GM19193 (cell line): ENCODE measurements around the gene UXT.
A peak's percentile ranks its signal among the peaks of the same experiment; 100 is the strongest.

Source experiments
- POLR2A ChIP-seq: IDR thresholded peaks from 4 replicates; pipeline ENCODE4 v1.6.1; 2011; ENCODE audit not compliant: insufficient read depth, insufficient read length; ENCODE audit errors: extremely low read depth

The UXT gene, protein sequence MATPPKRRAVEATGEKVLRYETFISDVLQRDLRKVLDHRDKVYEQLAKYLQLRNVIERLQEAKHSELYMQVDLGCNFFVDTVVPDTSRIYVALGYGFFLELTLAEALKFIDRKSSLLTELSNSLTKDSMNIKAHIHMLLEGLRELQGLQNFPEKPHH

DNA sequence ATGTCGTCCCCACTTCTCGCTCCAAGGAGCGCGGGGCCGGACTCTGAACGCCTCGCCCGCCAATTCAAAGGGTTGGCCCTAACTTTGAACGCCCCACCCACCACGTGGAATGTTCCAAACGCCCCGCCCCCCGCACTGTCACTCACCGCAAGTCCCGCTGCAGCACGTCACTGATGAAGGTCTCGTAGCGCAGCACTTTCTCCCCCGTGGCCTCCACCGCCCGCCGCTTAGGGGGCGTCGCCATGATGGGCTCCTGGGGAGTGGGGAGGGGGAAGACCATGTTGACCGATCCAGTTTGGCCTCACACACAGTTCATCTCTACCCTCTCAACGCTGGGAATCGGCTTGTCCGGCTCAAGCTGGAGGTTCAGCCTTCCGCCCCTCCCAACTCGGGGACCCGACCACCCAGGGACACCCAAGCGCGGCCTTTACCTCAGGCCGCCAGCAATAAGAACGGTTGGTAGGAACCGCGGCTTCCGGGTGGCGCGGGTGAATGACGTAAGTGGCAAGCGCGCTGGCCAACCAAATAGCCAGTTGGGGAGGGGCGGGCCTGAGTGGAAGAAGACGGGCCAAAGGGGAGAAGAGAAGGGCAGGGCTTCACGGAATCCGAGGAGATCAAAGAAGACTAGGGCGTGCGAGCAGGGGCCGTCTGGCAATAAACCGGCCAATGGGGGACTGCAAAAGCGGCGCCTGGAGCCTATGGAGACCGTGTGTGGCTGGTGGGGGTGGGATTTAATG is at the start of gene UXT:
Gene UXT (minus strand): TSS at position 497 of the 737 bp plus-strand sequence. CDS start 253 bp downstream, at position 244.
- TF ChIP-seq POLR2A = peak; percentile 81

DNA sequence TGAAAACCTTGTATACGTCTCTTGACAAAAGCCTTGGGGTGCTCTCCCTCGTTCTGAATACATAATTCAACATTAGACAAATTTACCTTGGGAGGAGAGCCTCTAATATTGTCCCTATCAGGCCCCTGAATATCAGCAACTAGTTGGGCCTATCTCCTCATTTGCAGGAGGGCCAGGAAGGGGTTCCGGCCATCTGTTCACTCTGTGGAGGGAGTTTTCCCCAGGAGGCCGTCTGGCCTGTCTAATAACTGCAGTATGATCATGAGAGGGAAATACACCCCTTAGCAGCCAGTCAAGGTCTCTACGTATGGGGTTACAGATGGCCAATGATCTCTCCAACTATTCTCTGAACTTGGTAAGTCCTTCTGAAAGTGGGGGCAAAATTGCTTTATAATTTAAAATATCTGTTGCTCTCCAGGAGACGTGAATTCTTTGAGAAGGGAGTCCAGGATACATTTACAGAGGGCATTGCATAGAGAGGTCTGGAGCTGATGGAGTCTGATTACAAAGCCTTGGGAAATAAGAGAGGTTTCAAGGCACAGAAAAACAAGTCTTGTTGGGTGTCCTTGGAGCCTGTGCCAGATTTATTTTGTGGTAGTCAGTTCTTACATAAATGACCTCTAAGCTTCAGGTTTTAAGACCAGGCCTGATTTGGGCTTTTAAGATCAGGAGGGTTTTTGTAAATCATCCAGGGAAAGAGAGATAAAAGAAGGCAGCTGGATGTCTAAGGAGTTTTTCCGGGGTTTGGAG is 48.2 kb upstream of the UXT start:
- no peak for TF ChIP-seq POLR2A

DNA sequence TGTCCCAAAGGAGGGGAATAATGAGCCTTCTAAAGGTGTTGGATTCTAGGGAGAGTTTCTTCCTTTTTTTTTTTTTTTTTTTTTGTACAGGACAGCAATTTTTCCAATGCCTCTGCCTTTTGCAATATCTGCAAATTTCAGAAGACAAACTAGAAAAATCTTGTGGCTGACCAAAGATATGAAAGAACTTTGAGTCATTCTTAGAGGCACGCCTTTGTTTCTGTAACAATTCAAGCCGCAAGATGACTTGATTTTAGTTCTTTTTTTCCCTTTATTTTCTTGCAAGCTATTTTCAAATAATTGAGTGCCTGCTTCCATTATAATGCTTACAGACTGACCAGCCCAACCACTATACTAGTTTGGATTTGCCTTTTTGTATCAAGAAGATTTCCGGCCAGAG is 47.6 kb upstream of the UXT start:
- TF ChIP-seq POLR2A = no peak

DNA sequence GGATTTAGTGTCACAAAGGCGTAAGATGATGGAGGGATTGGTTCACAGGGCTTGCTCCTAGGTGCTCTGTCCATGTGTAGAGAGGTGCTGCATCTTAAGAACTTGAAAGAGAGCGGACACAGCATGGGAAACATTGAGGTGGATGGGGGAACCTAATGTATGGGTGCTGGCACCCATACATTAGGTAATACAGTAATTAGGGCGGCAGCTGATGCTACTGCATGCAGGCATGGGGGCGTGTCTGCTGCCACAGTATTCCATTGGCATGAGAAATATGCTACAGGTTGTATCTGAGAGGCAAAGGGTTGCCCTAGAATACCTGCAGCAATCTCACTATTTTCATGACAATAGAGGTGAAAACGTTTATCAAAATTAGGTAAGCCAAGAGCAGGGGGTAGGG is 45.8 kb upstream of the UXT start:
- no peak for TF ChIP-seq POLR2A

DNA sequence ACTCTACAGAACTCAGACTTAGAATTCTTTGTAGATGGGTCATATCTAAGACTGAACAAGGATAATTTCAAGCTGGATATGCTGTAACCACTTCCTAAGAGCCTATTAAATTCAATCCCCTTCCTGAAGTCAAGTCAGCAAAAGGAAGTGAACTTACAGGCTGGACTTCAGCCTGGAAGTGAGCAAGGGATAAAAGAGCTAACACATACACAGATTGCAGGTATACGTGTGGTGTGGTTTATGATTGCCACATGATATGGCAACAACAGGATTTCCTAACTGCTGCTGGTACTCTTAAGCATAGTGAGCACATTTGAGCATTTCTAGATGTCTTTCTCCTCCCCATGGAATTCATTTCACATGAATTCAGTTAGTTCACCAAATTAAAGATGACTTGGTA is 38.2 kb upstream of the UXT start:
- no peak for TF ChIP-seq POLR2A

DNA sequence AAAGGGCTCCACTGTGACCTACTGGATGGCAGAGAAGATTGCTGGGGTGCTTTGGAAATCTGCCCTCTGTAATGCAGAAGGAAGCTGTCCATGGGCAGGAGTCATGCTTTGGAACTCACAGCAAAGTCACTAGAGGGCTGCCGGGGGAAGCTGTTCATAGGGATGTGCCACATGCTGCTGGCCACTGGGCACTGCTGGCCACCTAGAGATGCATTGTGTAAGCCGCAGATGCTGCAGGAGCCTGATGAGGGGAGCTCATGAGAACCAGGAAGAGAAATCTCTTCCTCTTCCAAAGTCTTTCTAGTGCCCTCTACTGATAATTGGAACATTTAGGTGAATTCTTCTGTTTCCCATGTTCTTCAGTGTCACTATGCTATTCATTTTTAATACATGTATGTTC is 31.2 kb upstream of the UXT start:
- TF ChIP-seq POLR2A = no peak

DNA sequence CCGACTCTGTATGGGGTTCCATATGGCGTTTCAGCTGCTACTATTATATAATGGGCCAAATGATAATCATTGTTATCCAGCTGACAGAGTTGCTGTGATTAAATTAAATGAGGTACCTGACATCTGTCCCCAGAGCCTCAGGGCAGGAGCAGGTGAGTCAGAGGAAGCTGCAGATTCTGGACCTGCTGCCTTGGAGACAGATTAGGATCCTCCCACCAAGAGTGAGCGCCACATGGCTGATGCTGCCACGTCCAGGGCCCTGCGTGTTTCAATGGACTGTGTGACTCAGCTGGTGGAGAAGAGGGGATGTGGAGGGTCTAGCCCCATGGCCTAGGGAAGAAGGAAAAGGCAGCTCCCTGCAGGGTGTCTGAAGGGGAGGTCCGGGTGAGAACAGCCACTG is 28.3 kb upstream of the UXT start:
- TF ChIP-seq POLR2A = no peak

DNA sequence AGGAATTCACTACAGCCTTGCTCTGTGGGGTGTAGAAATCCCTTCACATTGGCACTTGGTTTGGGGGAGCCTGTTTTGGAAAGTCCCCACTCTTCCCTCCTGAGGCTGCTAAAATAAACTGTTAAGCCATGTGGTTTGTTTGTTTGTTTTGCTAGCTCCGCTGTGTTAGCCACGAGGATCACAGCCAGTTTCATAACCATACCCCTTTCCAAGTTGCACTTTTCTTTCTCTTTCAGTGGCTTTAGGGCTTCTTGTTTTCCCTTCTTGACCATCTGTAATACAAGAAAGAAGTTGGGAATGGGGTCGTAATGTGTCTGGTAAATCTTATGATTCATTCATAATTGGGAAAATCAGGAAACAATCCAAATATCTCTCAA is 24.8 kb upstream of the UXT start:
- no peak for TF ChIP-seq POLR2A

DNA sequence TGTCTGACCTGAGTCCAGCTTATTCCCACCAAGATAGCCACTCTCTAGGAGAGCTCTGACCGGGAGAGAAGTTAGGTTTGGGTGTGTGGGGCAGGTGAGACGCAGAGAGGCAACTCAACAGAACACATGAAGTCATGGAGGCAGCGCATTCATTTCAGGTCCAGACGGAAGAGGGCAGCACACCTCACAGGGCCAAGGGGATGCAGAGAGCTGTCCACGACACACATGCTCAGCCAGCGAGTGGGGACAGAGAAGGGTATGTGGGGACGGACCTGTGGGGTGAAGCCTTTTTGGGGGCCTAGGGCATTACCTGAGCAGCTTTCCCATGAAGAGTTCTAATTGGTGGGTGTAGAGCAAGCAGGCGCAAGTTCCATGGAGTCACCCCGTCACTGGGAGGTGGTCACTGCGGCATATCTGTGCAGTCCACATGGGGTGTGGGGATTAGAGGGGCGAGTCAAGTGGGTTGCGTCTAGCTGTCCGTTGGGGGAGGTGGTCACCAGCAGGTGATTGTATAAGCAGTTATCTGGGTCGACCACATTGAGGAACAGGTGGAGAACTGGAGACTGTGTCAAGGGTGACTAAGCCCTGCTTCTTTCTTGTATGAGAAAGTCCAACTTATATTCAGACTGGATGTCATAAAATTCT is 24.3 kb upstream of the UXT start:
- no peak for TF ChIP-seq POLR2A

DNA sequence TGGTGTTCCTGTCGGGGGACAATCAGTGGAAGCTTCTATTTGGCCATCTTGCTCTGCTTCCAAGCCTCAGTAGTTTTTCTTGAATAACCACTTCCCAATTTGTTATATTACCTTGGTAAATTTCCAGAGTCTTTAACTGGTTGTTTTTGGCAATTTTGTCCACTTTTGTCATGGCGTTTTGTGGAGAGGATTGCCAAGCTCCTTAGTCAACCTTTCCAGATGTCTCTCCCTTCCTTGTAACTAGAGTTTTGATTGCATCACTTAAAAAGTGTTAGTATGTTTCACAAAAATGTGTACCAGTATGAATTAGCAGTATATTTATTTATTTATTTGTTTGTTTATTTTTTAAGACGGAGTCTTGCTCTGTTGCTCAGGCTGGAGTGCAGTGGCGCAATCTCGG is 15.8 kb upstream of the UXT start:
- no peak for TF ChIP-seq POLR2A

DNA sequence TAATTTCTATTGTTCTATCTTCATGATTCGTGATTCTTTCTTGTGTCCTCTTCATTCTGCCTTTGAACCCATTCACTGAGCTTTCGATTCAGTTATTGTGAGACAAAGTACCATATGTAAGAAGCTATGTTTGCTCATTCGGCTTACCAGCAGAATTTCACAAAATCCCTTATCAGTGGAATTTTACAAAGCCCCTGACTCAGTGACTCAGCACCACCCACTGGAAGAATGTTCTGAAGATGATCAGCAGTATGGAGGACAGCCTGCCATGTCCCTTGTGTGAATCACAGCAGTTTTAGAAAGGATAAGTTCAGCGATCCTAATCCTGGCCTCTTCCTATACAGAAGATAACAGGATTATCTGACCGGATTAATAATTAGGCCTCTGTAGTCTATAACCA is 5.8 kb upstream of the UXT start:
- TF ChIP-seq POLR2A = no peak

DNA sequence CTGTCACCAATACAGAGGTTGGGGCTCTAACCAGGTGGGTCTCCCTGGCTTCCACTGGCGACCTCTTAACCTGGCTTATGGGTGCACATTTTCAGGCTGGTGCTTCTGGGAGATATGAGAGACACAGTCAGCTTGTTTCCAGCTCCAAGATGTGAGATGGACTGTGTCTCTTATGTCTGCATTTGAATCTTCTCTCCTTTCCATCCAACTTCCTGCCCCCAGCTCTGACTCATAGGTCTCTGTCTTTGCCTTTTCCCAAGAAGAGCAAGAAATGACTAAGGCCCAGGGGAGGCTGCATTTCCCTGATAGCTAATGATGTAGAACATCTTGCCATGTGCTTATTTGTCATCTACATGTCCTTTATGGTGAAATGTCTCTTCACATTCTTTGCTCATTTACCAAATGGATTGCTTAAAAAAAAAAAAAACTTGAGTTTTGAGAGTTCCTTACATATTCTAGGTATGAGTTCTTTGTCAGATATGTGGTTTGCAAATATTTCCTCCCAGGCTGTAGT is 3.2 kb upstream of the UXT start:
- no peak for TF ChIP-seq POLR2A

DNA sequence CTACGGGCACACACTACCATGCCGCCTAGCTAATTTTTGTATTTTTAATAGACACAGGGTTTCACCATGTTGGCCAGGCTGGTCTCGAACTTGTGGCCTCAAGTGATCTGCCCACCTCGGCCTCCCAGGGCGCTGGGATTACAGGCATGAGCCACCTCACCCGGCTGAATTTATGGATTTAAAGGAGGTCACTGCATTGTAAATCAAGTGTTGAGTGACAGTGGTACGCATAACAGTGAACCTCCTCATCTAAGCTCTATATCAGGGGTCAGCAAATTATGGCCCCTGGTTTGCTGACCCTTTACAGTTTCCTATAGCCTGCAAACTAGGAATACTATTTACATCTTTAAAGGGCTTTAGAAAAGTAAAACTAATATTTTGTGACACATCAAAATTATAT is 2.6 kb upstream of the UXT start:
- TF ChIP-seq POLR2A = no peak

DNA sequence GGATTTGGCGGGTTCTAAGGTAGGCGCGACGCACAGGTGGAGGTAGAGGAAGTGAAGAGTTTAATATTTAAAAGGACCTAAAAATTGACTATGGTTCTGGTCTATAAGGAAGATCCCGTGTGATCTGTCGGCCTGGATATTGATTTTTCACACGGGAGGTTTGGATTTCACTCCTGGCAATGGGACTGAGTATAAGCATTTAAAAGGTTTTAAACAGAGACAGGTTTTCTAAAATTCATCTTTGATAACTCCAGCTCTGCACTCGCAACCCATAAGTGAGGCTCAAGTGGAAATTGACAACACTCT is 394 bp upstream of the UXT start:
- TF ChIP-seq POLR2A = no peak

DNA sequence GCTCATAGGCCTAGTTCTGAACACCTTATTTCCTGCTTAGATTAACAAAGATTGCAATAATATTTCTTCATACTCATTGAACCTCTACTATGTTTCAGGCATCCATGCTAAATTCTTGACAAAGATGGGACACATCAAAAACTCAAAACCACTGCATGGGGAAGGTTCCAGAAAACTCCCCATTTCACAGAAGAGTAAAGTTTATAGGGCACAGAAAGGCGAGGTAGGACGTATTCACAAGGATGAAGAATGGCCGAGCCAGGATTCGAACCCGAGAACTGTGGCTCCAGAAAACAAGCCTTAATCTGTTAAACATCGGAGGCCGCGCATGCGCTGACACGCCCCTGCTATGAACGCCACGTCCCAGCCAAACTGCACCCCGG is 688 bp downstream of the UXT start:
- no peak for TF ChIP-seq POLR2A
